RWPE2 (cell line): Measurements from ENCODE around the gene CKLF.

ENCODE experiments used
- ATAC-seq: fragments of 200-7000 bp; cut with Tn5 transposase; 3 replicates; pipeline ENCODE4 v1.9.1; 2021; ENCODE audit warnings: low read depth
- DNase-seq: peaks from one replicate; pipeline ENCODE4 v3.0.0-alpha.2; 2020; ENCODE audit warnings: low spot score
- H3K27ac ChIP-seq: fragments of 450-650 bp; 2 replicates; pipeline ENCODE4 v1.5.1; 2017; ENCODE audit warnings: mild to moderate bottlenecking; ENCODE audit not compliant: poor library complexity, severe bottlenecking
- H3K27me3 ChIP-seq: fragments of 250-450 bp; sonication (Bioruptor Pico); 2 replicates; pipeline ENCODE4 v1.5.1; 2021; ENCODE audit warnings: mild to moderate bottlenecking, moderate library complexity; ENCODE audit not compliant: insufficient read depth, poor library complexity, severe bottlenecking
- H3K36me3 ChIP-seq: fragments of 250-450 bp; sonication (Bioruptor Pico); 2 replicates; pipeline ENCODE4 v1.5.1; 2020; ENCODE audit warnings: low read depth, mild to moderate bottlenecking, moderate library complexity
- H3K4me1 ChIP-seq: fragments of 250-450 bp; sonication (Bioruptor Pico); 2 replicates; pipeline ENCODE4 v1.5.1; 2021; ENCODE audit warnings: mild to moderate bottlenecking, moderate library complexity; ENCODE audit not compliant: insufficient read depth, poor library complexity, severe bottlenecking
- H3K4me3 ChIP-seq: fragments of 250-450 bp; sonication (Bioruptor Pico); 2 replicates; pipeline ENCODE4 v1.5.1; 2021; ENCODE audit warnings: mild to moderate bottlenecking, moderate library complexity; ENCODE audit not compliant: severe bottlenecking
- H3K9me3 ChIP-seq: fragments of 250-450 bp; sonication (Bioruptor Pico); 2 replicates; pipeline ENCODE4 v1.5.1; 2021; ENCODE audit warnings: mild to moderate bottlenecking, moderate library complexity; ENCODE audit not compliant: severe bottlenecking
- TF ChIP-seq, protein P1 (sequence below): fragments of 450-650 bp; IDR thresholded peaks from one replicate; pipeline ENCODE4 v1.5.1; 2017; ENCODE audit warnings: mild to moderate bottlenecking, moderate library complexity; ENCODE audit not compliant: poor library complexity, severe bottlenecking

Gene CKLF

GRCh38 chr16:66549284-66550131, 2.9 kb upstream of the CKLF start, which contains the start of gene TK2:
Gene TK2 (minus strand): TSS chr16:66550122. CDS start chr16:66550061, 61 bp downstream.
- Histone ChIP-seq H3K4me3 (peak within 1 kb of the TSS; percentile 97), H3K4me1 (peaks cover 24% of the 10 kb centered on the region), H3K27ac (peak within 1 kb of the TSS; percentile 68), H3K9me3 (no peaks in the 10 kb centered on the region), H3K27me3 (no peaks in the 10 kb centered on the region), H3K36me3 (peaks cover 20% of the 10 kb centered on the region)
- DNase-seq (no peak), ATAC-seq (peak; percentile 70)
- TF ChIP-seq, protein P1, sequence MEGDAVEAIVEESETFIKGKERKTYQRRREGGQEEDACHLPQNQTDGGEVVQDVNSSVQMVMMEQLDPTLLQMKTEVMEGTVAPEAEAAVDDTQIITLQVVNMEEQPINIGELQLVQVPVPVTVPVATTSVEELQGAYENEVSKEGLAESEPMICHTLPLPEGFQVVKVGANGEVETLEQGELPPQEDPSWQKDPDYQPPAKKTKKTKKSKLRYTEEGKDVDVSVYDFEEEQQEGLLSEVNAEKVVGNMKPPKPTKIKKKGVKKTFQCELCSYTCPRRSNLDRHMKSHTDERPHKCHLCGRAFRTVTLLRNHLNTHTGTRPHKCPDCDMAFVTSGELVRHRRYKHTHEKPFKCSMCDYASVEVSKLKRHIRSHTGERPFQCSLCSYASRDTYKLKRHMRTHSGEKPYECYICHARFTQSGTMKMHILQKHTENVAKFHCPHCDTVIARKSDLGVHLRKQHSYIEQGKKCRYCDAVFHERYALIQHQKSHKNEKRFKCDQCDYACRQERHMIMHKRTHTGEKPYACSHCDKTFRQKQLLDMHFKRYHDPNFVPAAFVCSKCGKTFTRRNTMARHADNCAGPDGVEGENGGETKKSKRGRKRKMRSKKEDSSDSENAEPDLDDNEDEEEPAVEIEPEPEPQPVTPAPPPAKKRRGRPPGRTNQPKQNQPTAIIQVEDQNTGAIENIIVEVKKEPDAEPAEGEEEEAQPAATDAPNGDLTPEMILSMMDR, result peak; percentile 46

- TF ChIP-seq, protein P1, result peak; percentile 21
- H3K27ac ChIP-seq, result peak overlapping the region; percentile 44
- DNase-seq (no peak), ATAC-seq (no peak)
- no peaks in the 10 kb centered on the region for H3K27me3 ChIP-seq
- H3K36me3 ChIP-seq, result peaks cover 24% of the 10 kb centered on the region
- peaks cover 24% of the 10 kb centered on the region for H3K4me1 ChIP-seq
- H3K4me3 ChIP-seq, result no peak overlapping the region
- H3K9me3 ChIP-seq, result no peaks in the 10 kb centered on the region
Measured at GRCh38 chr16:66551348-66551759, 1.0 kb upstream of the CKLF start.

GRCh38 chr16:66551788-66552285, 539 bp upstream of the CKLF start:
- H3K36me3 ChIP-seq, result peaks cover 27% of the 10 kb centered on the region
- no peaks in the 10 kb centered on the region for H3K27me3 ChIP-seq
- TF ChIP-seq, protein P1, result no peak
- ATAC-seq (no peak), DNase-seq (no peak)
- H3K4me1 ChIP-seq, result peaks cover 24% of the 10 kb centered on the region
- H3K4me3 ChIP-seq, result peak overlapping the region; percentile 40
- no peaks in the 10 kb centered on the region for H3K9me3 ChIP-seq
- peak overlapping the region; percentile 44 for H3K27ac ChIP-seq

DNA sequence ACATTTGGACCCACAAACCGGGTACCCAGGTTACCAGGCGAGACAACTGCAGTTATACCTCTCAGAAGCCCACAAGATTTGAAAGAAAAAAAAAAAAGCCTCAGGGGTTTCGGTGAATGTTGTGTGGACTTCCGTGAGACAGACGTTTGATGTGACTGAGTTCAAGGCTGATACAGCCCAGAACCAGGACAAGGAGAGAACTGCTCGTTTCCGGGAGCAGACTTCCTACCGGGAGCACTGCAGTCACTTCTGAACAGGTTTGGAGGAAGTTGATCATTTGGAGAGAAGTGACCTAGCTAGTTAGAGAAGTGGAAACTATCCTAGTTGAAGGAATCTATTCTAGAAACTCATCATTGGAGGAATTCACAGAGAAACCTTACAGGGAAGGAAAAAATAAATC, 847 bp downstream of the CKLF start:
- H3K4me3 ChIP-seq, result peak overlapping the region; percentile 40
- H3K27ac ChIP-seq, result peak overlapping the region; percentile 44
- peaks cover 41% of the 10 kb centered on the region for H3K36me3 ChIP-seq
- peaks cover 24% of the 10 kb centered on the region for H3K4me1 ChIP-seq
- H3K27me3 ChIP-seq, result no peaks in the 10 kb centered on the region
- TF ChIP-seq, protein P1, result no peak
- DNase-seq (no peak), ATAC-seq (no peak)
- H3K9me3 ChIP-seq, result no peaks in the 10 kb centered on the region

DNA sequence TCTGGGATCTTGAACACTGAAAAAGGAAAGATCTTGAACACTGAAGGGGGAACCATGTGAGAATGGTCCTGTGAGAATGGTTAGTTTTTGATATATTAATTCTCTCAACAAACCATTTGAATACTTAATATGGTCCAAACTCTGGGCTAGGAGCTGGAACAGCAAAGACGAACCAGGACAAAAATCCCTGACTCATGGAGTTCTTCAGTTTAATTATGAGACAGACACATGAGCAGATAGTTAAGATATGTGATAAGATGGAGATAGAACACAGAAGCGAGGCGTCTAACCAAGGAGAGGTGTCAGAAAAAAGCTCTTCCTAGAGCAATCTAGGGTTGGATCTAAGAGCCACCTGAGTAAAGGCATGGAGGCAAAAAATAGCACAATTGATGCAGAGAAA, 1.6 kb downstream of the CKLF start:
- no peaks in the 10 kb centered on the region for H3K9me3 ChIP-seq
- H3K4me1 ChIP-seq, result peaks cover 20% of the 10 kb centered on the region
- TF ChIP-seq, protein P1, result no peak
- H3K27ac ChIP-seq, result no peak overlapping the region
- no peak overlapping the region for H3K4me3 ChIP-seq
- peaks cover 49% of the 10 kb centered on the region for H3K36me3 ChIP-seq
- no peak for ATAC-seq
- DNase-seq, result no peak
- no peaks in the 10 kb centered on the region for H3K27me3 ChIP-seq
